ENCODE data around the gene FAM118B.

FAM118B gene

GRCh38 chr11:126211236-126212088 is at the start of gene FAM118B, which contains the start of gene RPUSD4:
TSS of gene FAM118B (plus strand) at chr11:126211782. CDS start at chr11:126235002, 23,220 bp downstream.
TSS of gene RPUSD4 (minus strand) at chr11:126211650. CDS start at chr11:126211638, 12 bp downstream.
- peak; percentile 94 for DNase-seq

GRCh38 chr11:126162306-126163030 is 49.1 kb upstream of the FAM118B start:
- DNase-seq = no peak

- DNase-seq = peak; percentile 90
Measured at GRCh38 chr11:126163074-126163700, 48.4 kb upstream of the FAM118B start.

- DNase-seq = no peak
Measured at GRCh38 chr11:126163779-126164178, 47.8 kb upstream of the FAM118B start.

- no peak for DNase-seq
Measured at GRCh38 chr11:126164781-126165180, 46.8 kb upstream of the FAM118B start.

GRCh38 chr11:126165311-126165720 is 46.3 kb upstream of the FAM118B start:
- peak; percentile 45 for DNase-seq

GRCh38 chr11:126165757-126166156 is 45.8 kb upstream of the FAM118B start:
- DNase-seq = peak; percentile 88

- no peak for DNase-seq
Measured at GRCh38 chr11:126166413-126166812, 45.2 kb upstream of the FAM118B start.

- DNase-seq = peak; percentile 32
Measured at GRCh38 chr11:126167488-126167887, 44.1 kb upstream of the FAM118B start.

- DNase-seq = no peak
Measured at GRCh38 chr11:126169291-126169690, 42.3 kb upstream of the FAM118B start.

- DNase-seq = peak; percentile 33
Measured at GRCh38 chr11:126172596-126173038, 39.0 kb upstream of the FAM118B start.

GRCh38 chr11:126173257-126173656 is 38.3 kb upstream of the FAM118B start:
- no peak for DNase-seq

GRCh38 chr11:126174816-126175215 is 36.8 kb upstream of the FAM118B start:
- no peak for DNase-seq

- no peak for DNase-seq
Measured at GRCh38 chr11:126175393-126175792, 36.2 kb upstream of the FAM118B start.

- no peak for DNase-seq
Measured at GRCh38 chr11:126176853-126177470, 34.6 kb upstream of the FAM118B start.

- DNase-seq = no peak
Measured at GRCh38 chr11:126181939-126182730, 29.4 kb upstream of the FAM118B start.

GRCh38 chr11:126182787-126183445 is 28.7 kb upstream of the FAM118B start:
- no peak for DNase-seq

- DNase-seq = no peak
Measured at GRCh38 chr11:126185259-126186024, 26.1 kb upstream of the FAM118B start.

GRCh38 chr11:126186025-126186698 is 25.4 kb upstream of the FAM118B start:
- DNase-seq = no peak

Measured in NCI-H446 treated with DMSO at 0.1 percent for 48 hours (cell line).